Stimulated activated CD4-positive, alpha-beta T cell treated with anti-CD3 and anti-CD28 coated beads, Interleukin-1b, Interleukin-23, amount 100 ng/mL, for 4 hours (primary cell): ENCODE data around the gene ELOA.
"Not testable (repeated sequence)": the region's sequence is repeated elsewhere in the genome, so short reads cannot be mapped to it uniquely, and the experiment has no call there.

Experiments used
- DNase-seq, 2 donors: peaks; one replicate each; pipeline ENCODE4 v3.0.0-alpha.2; 2020; ENCODE audit warnings: low read depth in 2 of 2

Gene ELOA

GRCh38 chr1:23800400-23801337 is 57.4 kb downstream of the ELOA start, which contains the start of gene GALE:
TSS of gene GALE (minus strand) at chr1:23800754. CDS start at chr1:23799007, 1,747 bp downstream.
- peak; percentile 96 to 98 for DNase-seq

- no peak for DNase-seq
Observed at GRCh38 chr1:23801338-23801748, 58.1 kb downstream of the ELOA start.

- no peak for DNase-seq
Observed at GRCh38 chr1:23801876-23802275, 58.6 kb downstream of the ELOA start.

GRCh38 chr1:23802809-23803342 is 59.6 kb downstream of the ELOA start:
- not testable (repeated sequence) for DNase-seq

GRCh38 chr1:23803674-23804073 is 60.4 kb downstream of the ELOA start:
- no peak for DNase-seq

- no peak for DNase-seq
Observed at GRCh38 chr1:23804183-23804835, 61.0 kb downstream of the ELOA start.

GRCh38 chr1:23805025-23805424 is 61.8 kb downstream of the ELOA start:
- no peak for DNase-seq

GRCh38 chr1:23806280-23806679 is 63.0 kb downstream of the ELOA start:
- no peak for DNase-seq

GRCh38 chr1:23807453-23807852 is 64.2 kb downstream of the ELOA start:
- no peak for DNase-seq

GRCh38 chr1:23809751-23810171 is 66.5 kb downstream of the ELOA start:
- DNase-seq, result peak; percentile 70 to 73

- DNase-seq, result peak in 1 of 2 donors; percentile 37
Observed at GRCh38 chr1:23810818-23811540, 67.7 kb downstream of the ELOA start.
